ENCODE data around the gene APOO. TPM values are rescaled to one million over a fixed set of nuclear protein-coding genes. Genes with fewer than 3 reads are reported as not detected.

The APOO gene
- total RNA-seq, 1 donor from 2014 or later = 35.4 TPM

DNA sequence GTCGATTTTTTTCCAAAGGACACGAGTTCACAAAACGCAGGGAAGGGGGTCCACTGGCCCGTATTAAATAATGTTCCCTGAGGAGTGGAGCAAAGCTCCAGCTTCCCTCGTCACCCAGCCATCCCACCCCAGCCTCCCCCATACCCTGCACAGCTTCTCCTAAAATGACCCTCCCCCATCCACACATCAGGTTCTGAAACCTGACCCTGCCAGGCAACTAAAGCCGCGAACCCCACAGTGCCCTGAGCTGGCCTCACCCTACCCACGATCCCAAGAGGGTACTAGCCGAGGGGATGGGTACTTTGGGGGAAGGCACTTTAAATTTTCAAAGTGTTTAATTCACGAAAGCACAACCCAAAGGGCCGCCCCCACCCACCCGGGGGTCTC, 634 bp downstream of the APOO start:
- Mint-ChIP-seq H3K9me3 (ENCODE audit: unreplicated experiment) (no peaks in the 10 kb centered on the region), H3K4me3 (ENCODE audit: unreplicated experiment) (peak overlapping the region; percentile 82), H3K4me1 (ENCODE audit: unreplicated experiment) (peaks cover 29% of the 10 kb centered on the region), H3K27me3 (ENCODE audit: unreplicated experiment) (no peaks in the 10 kb centered on the region), H3K27ac (ENCODE audit: unreplicated experiment) (peak overlapping the region; percentile 94), H3K36me3 (ENCODE audit: unreplicated experiment) (no peaks in the 10 kb centered on the region)
- no peak for DNase-seq (ENCODE audit: extremely low spot score, unreplicated experiment)
- TF ChIP-seq, protein P1, sequence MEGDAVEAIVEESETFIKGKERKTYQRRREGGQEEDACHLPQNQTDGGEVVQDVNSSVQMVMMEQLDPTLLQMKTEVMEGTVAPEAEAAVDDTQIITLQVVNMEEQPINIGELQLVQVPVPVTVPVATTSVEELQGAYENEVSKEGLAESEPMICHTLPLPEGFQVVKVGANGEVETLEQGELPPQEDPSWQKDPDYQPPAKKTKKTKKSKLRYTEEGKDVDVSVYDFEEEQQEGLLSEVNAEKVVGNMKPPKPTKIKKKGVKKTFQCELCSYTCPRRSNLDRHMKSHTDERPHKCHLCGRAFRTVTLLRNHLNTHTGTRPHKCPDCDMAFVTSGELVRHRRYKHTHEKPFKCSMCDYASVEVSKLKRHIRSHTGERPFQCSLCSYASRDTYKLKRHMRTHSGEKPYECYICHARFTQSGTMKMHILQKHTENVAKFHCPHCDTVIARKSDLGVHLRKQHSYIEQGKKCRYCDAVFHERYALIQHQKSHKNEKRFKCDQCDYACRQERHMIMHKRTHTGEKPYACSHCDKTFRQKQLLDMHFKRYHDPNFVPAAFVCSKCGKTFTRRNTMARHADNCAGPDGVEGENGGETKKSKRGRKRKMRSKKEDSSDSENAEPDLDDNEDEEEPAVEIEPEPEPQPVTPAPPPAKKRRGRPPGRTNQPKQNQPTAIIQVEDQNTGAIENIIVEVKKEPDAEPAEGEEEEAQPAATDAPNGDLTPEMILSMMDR (IDR thresholded peaks at IDR 0.05) = no peak

DNA sequence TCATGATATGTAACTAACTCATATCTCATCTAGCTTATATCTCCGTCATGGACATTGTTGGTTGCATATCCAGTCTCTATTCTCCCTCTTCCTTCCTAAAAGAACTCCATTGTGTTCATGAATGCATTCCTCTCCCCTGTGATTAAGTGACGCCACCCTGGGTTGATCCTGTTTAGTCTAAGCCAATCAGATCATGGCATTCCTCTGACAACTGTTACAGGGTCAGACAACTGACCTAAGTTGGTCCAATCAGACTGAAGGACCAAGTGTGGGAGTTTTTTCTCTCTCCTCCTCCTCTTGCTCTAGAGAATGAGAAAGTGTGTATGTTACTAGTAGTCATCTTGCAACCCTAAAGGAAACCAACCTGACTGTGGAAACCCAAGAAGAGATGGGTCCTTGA, 3.6 kb downstream of the APOO start:
- Mint-ChIP-seq H3K27me3 (ENCODE audit: unreplicated experiment) (no peaks in the 10 kb centered on the region), H3K9me3 (ENCODE audit: unreplicated experiment) (no peaks in the 10 kb centered on the region), H3K36me3 (ENCODE audit: unreplicated experiment) (no peaks in the 10 kb centered on the region), H3K4me1 (ENCODE audit: unreplicated experiment) (peaks cover 34% of the 10 kb centered on the region), H3K27ac (ENCODE audit: unreplicated experiment) (peak overlapping the region; percentile 16), H3K4me3 (ENCODE audit: unreplicated experiment) (no peak overlapping the region)
- no peak for DNase-seq (ENCODE audit: extremely low spot score, unreplicated experiment)
- TF ChIP-seq, protein P1 (IDR thresholded peaks at IDR 0.05) = no peak

DNA sequence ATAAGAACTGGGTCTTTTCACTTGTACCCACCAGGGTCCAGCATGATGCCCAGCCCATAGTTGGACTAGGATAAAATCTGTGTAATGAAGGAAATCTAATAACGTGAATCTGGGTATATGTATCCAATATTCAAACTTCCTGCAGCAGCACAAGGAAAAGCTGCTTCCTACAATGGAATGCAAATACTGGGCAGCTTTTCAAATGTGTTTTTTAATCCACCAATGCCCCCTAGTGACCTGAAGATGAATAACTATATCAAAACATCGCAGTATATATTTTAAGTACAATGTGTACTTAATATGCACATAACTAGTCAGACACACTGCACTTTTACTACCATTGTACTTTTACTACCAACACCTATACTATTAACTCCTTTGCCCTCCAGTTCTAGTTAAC, 5.3 kb downstream of the APOO start:
- no peak for DNase-seq (ENCODE audit: extremely low spot score, unreplicated experiment)
- Mint-ChIP-seq H3K4me3 (ENCODE audit: unreplicated experiment) (no peak overlapping the region), H3K27me3 (ENCODE audit: unreplicated experiment) (no peaks in the 10 kb centered on the region), H3K4me1 (ENCODE audit: unreplicated experiment) (peaks cover 38% of the 10 kb centered on the region), H3K27ac (ENCODE audit: unreplicated experiment) (no peak overlapping the region), H3K9me3 (ENCODE audit: unreplicated experiment) (no peaks in the 10 kb centered on the region), H3K36me3 (ENCODE audit: unreplicated experiment) (no peaks in the 10 kb centered on the region)
- TF ChIP-seq, protein P1 (IDR thresholded peaks at IDR 0.05) = peak; percentile 66

DNA sequence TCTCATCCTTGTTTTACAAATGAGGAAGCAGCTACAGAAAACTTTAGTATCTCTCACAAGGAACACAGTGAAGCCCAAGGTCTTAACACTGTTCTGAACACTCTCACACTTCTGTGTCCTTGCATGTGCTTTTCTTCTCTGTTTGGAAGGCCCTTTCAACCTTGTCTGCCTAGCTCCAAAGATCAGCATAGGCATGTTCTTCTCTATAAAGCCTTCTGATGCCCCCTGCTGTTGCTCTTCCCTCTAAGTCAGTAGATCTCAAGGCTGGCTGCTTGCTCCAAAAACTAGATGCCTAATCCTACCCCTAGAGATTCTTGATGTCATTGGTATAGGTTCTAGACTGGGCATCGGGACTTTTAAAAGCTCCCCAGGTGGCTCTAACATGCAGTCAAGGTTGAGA, 5.9 kb downstream of the APOO start:
- Mint-ChIP-seq H3K4me1 (ENCODE audit: unreplicated experiment) (peaks cover 44% of the 10 kb centered on the region), H3K9me3 (ENCODE audit: unreplicated experiment) (no peaks in the 10 kb centered on the region), H3K4me3 (ENCODE audit: unreplicated experiment) (no peak overlapping the region), H3K27ac (ENCODE audit: unreplicated experiment) (no peak overlapping the region), H3K36me3 (ENCODE audit: unreplicated experiment) (no peaks in the 10 kb centered on the region), H3K27me3 (ENCODE audit: unreplicated experiment) (no peaks in the 10 kb centered on the region)
- DNase-seq (ENCODE audit: extremely low spot score, unreplicated experiment) = no peak
- TF ChIP-seq, protein P1 (IDR thresholded peaks at IDR 0.05) = peak; percentile 75

DNA sequence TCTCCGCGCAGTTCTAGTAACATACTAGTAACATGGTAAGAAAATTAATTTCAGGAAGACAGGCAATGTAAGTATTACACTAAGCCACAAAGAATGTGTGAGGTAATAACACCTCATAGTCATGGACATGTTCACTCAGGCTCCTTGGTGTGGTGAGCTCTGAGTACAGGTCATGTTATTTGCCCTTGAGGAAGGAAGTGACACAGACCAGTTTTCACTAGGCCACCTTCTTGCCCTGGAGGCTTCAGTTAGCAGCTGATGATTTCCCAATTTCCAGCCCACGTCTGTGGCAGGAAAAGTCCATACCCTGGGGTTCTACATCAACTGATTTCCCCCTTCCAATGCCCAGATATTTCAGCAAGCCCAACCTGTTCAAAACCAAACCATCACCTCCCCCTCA, 6.7 kb downstream of the APOO start:
- Mint-ChIP-seq H3K27me3 (ENCODE audit: unreplicated experiment) (no peaks in the 10 kb centered on the region), H3K4me1 (ENCODE audit: unreplicated experiment) (peaks cover 37% of the 10 kb centered on the region), H3K9me3 (ENCODE audit: unreplicated experiment) (no peaks in the 10 kb centered on the region), H3K36me3 (ENCODE audit: unreplicated experiment) (no peaks in the 10 kb centered on the region), H3K27ac (ENCODE audit: unreplicated experiment) (no peak overlapping the region), H3K4me3 (ENCODE audit: unreplicated experiment) (no peak overlapping the region)
- DNase-seq (ENCODE audit: extremely low spot score, unreplicated experiment) = no peak
- TF ChIP-seq, protein P1 (IDR thresholded peaks at IDR 0.05) = no peak
